Measurements from ENCODE around the gene ANO1. TPM values are rescaled to one million over a fixed set of nuclear protein-coding genes. Genes with fewer than 3 reads are reported as not detected.

Gene ANO1
- total and polyA plus RNA-seq, 4 donors = 7.8 to 64.8 (median 32.2) TPM

GRCh38 chr11:70233962-70234361, 155.8 kb downstream of the ANO1 start:
- no peaks in the 10 kb centered on the region for H3K36me3 ChIP-seq (ENCODE audit: control insufficient read depth in 4 of 4, insufficient read depth in 3 of 4, low read depth in 1 of 4, low read length in 3 of 4)
- no peak overlapping the region for H3K4me3 ChIP-seq (ENCODE audit: low read depth in 1 of 3, low read length in 3 of 3)
- H3K27ac ChIP-seq (ENCODE audit: low read depth in 1 of 2, low read length in 2 of 2) = no peak overlapping the region
- H3K9me3 ChIP-seq (ENCODE audit: control insufficient read depth in 4 of 4, low read length in 3 of 4) = no peaks in the 10 kb centered on the region
- H3K4me1 ChIP-seq (ENCODE audit: control insufficient read depth in 4 of 4, insufficient read depth in 4 of 4, low read length in 3 of 4) = peaks cover 2 to 6% (median 3%) of the 10 kb centered on the region in 4 donors
- H3K27me3 ChIP-seq (ENCODE audit: control insufficient read depth in 4 of 4, insufficient read depth in 4 of 4, low read length in 3 of 4) = no peaks in the 10 kb centered on the region
- H3K9ac ChIP-seq (ENCODE audit: low read depth in 1 of 2, low read length in 2 of 2) = no peak overlapping the region
- TF ChIP-seq MAX (IDR thresholded peaks at IDR 0.05) (no peak), REST (IDR thresholded peaks at IDR 0.05) (no peak), GABPA (IDR thresholded peaks at IDR 0.05 in 1 of 2, conservative IDR thresholded peaks at IDR 0.05 in 1 of 2) (no peak), ZBTB33 (IDR thresholded peaks at IDR 0.05) (no peak), EGR1 (IDR thresholded peaks at IDR 0.05; ENCODE audit: low read depth in 2 of 2) (no peak), TAF1 (conservative IDR thresholded peaks at IDR 0.05) (no peak), ATF3 (IDR thresholded peaks at IDR 0.05) (no peak), CTCF (IDR thresholded peaks at IDR 0.05; ENCODE audit: low read depth, low read length, missing input control) (no peak), RXRA (IDR thresholded peaks at IDR 0.05) (no peak), NR2F2 (IDR thresholded peaks at IDR 0.05) (no peak), JUND (IDR thresholded peaks at IDR 0.05) (no peak), YY1 (IDR thresholded peaks at IDR 0.05) (no peak), FOXA2 (IDR thresholded peaks at IDR 0.05) (no peak), SP1 (IDR thresholded peaks at IDR 0.05) (no peak)
- WGBS = 95% methylated on average over 9 of the region's 9 CpGs
- no peak for DNase-seq (ENCODE audit: low spot score)

Small RNA genes lying within 50 kb of the gene (small RNA-seq; reads per million reads assigned to genes)
- not detected for gene RNU6-1175P

Other genes starting within 250 kb of the ANO1 start
- 10 to 100 TPM; 14.0 to 17.3 TPM for gene FADD, start 125.0 kb downstream of the ANO1 start, total RNA-seq
- gene FADD, start 125.0 kb downstream of the ANO1 start, polyA plus RNA-seq = 10 to 100 TPM in 1 of 2 donors, 1 to 10 TPM in 1; 1.8 to 15.6 TPM
- gene PPFIA1, start 192.4 kb downstream of the ANO1 start, total RNA-seq = 10 to 100 TPM; 15.5 to 39.6 TPM
- gene PPFIA1, start 192.4 kb downstream of the ANO1 start, polyA plus RNA-seq = 10 to 100 TPM in 1 of 2 donors, 1 to 10 TPM in 1; 9.9 to 13.5 TPM

All from liver (tissue), 10 donors.